SK-N-SH (cell line): Measurements from ENCODE around the gene FAM83E.
"Not testable (repeated sequence)": the region's sequence is repeated elsewhere in the genome, so short reads cannot be mapped to it uniquely, and the experiment has no call there.

Experiments
- RAD21 ChIP-seq: IDR thresholded peaks from 2 replicates; pipeline ENCODE4 v1.6.1; 2012; ENCODE audit warnings: mild to moderate bottlenecking, low read length
- TAF1 ChIP-seq: IDR thresholded peaks from 2 replicates; pipeline ENCODE4 v1.6.1; 2012; ENCODE audit warnings: low read depth, mild to moderate bottlenecking, low read length, moderate library complexity, borderline replicate concordance

GRCh38 chr19:48577908-48578307, 37.0 kb downstream of the FAM83E start:
- not testable (repeated sequence) for TF ChIP-seq RAD21, TAF1
